ENCODE results near the gene RAP1GAP2. TPM values are rescaled to one million over a fixed set of nuclear protein-coding genes. Genes with fewer than 3 reads are reported as not detected.

RAP1GAP2 gene
- 21.9 to 37.7 TPM (median 30.2 TPM) in 5 replicates for total RNA-seq (2022; extraction: Qiagen RNA extraction)

DNA sequence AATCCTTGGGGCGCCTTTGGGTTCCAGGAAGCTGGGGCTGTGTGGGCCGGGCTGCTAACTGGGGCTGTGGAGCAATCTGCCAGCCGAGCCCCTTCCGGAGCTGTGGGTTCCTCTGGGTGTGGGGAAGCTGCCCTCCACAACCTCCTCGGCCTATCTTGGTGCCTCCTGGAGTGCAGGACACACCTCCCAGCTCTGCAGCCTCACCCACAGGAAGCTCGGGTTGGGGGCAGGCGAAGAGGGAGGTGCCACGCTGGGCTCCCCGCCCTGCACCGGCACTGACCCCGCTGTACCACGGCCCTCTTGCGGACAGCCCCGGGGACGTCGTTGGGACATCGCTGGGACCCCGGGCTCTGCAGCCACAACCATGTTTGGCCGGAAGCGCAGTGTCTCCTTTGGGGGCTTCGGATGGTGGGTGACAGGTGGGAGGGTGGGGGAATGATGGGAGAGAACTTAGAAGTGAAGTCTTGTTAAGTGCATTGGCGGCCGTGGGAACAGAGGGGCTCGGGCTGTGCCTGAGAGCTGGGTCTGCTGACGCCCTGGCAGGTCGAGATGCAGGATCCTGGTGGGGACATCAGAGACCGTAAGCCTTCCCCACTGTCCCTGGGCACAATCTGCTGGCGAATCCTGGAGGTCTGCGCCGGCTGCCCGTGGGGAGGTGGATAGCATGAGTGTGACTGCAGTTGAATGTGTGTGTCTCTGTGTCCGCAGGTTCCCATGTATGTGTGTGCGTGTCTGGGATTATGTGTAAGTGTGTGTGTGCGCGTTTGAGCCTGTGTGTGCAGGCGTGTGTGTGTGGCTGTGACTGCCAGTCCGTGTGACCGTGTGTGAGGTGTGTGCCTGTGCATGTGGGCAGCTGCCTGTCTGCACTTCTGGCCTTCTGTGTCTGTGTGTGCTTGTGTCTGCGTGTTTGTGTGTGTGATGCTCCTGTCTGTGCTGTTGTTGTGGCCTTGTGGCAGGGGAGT, at the start of gene RAP1GAP2:
Gene RAP1GAP2, plus strand, starts transcription at position 275 of the 962 bp plus-strand sequence. Its CDS starts 90 bp downstream, at position 365.

DNA sequence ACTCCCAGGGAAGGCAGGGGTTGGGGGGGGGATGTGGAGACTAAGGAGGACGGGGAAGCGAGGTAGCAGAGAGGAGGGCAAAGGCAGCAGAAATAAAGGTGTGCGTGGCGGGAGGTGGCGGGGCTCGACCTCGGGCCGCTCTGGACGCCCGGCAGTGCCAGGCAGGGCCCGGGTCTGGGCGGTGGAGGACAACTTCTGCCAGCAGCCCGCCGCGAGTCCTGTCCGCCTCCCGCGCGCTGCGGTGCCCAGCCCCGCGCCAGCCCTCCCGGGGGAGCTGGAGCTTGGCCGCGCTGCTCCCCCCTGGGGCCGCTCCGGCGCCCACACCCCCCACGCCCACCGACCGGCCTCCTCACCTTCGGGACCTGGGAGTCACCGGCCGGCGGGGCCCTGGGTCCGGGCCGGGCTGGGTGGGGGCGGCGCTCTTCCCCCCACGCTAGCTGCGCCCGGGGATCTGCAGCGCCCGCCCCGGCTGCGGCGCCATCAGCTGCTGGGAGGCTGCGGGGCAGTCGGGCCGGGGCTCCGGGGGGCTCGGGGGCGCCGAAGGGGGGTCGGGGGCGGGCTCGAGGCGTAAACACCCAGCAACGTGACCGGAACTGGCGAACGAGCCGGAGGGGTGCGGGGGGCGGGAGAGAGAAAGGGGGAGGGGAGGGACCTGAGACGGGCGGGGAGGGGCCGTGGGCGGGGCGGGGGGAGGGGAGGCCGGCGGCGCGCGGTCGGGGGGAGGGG, 47.0 kb upstream of the RAP1GAP2 start, which contains the start of gene CCDC92B:
Gene CCDC92B, minus strand, starts transcription at position 595 of the 726 bp plus-strand sequence. CDS start 14,507 bp downstream, outside the sequence.

DNA sequence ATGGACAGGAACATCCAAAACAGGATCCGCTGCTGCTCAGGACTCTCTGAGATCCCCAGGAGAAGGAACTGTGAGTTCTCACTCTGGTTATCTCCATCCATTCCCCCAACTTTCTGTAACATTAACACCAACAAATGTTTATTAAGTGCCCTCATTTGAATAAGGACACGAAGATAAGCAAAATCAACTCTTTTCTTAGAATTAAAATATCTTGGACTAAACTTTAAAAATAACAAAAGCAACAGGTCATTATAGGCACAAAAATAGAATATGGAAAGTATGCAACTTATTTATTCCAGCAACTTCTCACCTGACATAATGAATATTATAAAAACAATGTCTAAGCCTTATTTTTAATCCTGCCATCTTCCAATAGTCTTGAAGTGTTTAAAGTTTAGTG, 267.3 kb downstream of the RAP1GAP2 start, which contains the start of gene OR1D5:
Gene OR1D5, minus strand, starts transcription at position 101 of the 400 bp plus-strand sequence. Its CDS starts 0 bp downstream, at position 101.

Other genes starting within 250 kb of the RAP1GAP2 start
- 169 to 194 TPM (median 192 TPM) in 5 replicates for gene PAFAH1B1, start 202.8 kb upstream of the RAP1GAP2 start, total RNA-seq (2022; extraction: Qiagen RNA extraction)
- 99.7 to 117 TPM (median 109 TPM) in 5 replicates for gene CLUH, start 84.7 kb upstream of the RAP1GAP2 start, total RNA-seq (2022; extraction: Qiagen RNA extraction)
- gene CCDC92B, start 46.8 kb upstream of the RAP1GAP2 start, total RNA-seq (2022; extraction: Qiagen RNA extraction), result 0.09 to 0.20 TPM (median 0.15 TPM) in 5 replicates

Measured in A549 treated with Hydrocortisone at 1 μM for 4 hours (cell line).